BLaER1 (cell line): ENCODE data around the gene RBM10.

Experiments used
- H3K27ac ChIP-seq: shearing (Covaris generic); formaldehyde crosslinking; 2 replicates; pipeline ENCODE4 v1.8.1; 2022
- H3K27me3 ChIP-seq: shearing (Covaris generic); formaldehyde crosslinking; 2 replicates; pipeline ENCODE4 v1.8.1; 2022
- H3K36me3 ChIP-seq: shearing (Covaris generic); formaldehyde crosslinking; 2 replicates; pipeline ENCODE4 v1.8.1; 2022
- H3K4me1 ChIP-seq: shearing (Covaris generic); formaldehyde crosslinking; 2 replicates; pipeline ENCODE4 v1.8.1; 2022
- H3K4me2 ChIP-seq: shearing (Covaris generic); formaldehyde crosslinking; 2 replicates; pipeline ENCODE4 v1.8.1; 2022
- H3K4me3 ChIP-seq: shearing (Covaris generic); formaldehyde crosslinking; 2 replicates; pipeline ENCODE4 v1.8.1; 2022
- H3K9ac ChIP-seq: shearing (Covaris generic); formaldehyde crosslinking; 2 replicates; pipeline ENCODE4 v1.8.1; 2022
- H3K9me3 ChIP-seq: shearing (Covaris generic); formaldehyde crosslinking; 2 replicates; pipeline ENCODE4 v1.8.1; 2022
- H4K20me1 ChIP-seq: shearing (Covaris generic); formaldehyde crosslinking; 2 replicates; pipeline ENCODE4 v1.8.1; 2022
- Cebpa-rat ChIP-seq: shearing (Covaris generic); IDR thresholded peaks from 2 replicates; pipeline ENCODE4 v1.8.1; 2022

RBM10 gene

DNA sequence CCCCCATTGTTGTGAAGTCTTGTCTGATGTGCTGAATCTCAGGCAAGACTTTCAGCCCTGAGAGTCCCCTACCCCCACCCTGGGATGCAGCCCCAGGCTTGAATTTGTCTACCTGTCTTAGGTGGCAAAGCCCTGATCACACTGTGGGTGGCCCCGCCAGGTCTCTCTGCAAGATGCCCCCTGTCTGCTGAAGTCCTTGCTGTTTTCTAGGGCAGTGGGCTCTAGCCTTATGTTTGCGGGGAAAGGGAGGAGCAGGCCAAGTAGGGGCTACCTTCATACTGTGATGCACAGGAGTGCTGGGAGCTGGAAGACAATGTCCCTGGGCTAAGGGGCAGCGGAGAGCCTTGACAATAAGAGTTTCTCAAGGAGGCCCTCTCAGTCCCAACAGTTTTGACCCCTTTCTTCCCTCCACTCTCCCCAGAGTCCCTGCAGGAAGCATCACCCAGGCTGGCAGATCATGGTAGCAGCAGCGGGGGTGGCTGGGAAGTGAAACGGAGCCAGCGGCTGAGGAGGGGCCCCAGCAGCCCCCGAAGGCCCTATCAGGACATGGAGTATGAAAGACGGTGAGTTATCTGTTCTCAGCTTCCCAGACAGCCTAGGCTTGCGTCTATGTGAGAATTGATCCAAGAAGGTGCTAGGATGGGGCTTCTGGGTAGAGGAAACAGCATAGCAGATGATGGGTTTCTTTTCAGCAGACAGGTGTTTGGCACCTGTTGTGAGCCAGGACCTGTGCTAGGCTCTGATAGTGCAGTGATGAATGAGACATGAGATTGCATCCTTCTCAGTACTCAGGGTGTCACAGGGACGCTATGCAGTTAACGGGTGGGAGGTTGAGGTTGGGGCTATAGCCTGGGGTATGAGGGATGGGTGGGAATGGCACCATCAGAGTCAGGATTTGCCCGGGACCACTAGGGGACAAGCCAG is 2.2 kb downstream of the RBM10 start:
- H3K27me3 ChIP-seq = 0 out of 2 replicates have a peak, but pooled peaks cover 4% of the 10 kb centered on the region
- no peak for TF ChIP-seq Cebpa-rat
- H3K9ac ChIP-seq = peak overlapping the region; percentile 87; the same call in 1 of the 2 replicates
- H3K4me1 ChIP-seq = peaks cover 29% of the 10 kb centered on the region
- no peak overlapping the region for H3K27ac ChIP-seq
- H3K4me3 ChIP-seq = peak overlapping the region; percentile 73
- H3K36me3 ChIP-seq = peaks cover 45% of the 10 kb centered on the region
- H4K20me1 ChIP-seq = peaks cover 63% of the 10 kb centered on the region
- H3K4me2 ChIP-seq = peak overlapping the region; percentile 72
- H3K9me3 ChIP-seq = peaks cover 29% of the 10 kb centered on the region

DNA sequence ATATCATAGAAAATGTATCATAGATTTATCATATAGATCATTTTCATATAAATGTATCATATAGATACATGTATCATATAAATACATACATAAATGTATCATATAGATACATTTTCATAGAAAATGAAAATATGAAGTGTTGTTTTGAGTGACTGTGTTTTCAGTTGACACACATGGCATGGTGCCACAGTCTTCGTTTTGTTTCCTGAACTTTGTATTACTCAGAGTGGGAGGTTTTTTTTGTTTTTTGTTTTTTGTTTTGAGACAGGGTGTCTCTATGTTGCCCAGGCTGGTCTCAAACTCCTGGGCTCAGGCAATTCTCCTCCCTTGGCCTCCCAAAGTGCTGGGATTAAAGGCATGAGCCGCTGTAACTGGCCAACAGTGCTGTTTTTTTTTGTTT is 3.9 kb downstream of the RBM10 start:
- Histone ChIP-seq H3K27ac (no peak overlapping the region), H3K4me2 (no peak overlapping the region), H3K9me3 (peaks cover 29% of the 10 kb centered on the region), H3K27me3 (0 out of 2 replicates have a peak, but pooled peaks cover 4% of the 10 kb centered on the region), H3K36me3 (peaks cover 52% of the 10 kb centered on the region), H3K4me3 (no peak overlapping the region), H4K20me1 (peaks cover 70% of the 10 kb centered on the region), H3K9ac (no peak overlapping the region), H3K4me1 (peaks cover 23% of the 10 kb centered on the region)
- no peak for TF ChIP-seq Cebpa-rat

DNA sequence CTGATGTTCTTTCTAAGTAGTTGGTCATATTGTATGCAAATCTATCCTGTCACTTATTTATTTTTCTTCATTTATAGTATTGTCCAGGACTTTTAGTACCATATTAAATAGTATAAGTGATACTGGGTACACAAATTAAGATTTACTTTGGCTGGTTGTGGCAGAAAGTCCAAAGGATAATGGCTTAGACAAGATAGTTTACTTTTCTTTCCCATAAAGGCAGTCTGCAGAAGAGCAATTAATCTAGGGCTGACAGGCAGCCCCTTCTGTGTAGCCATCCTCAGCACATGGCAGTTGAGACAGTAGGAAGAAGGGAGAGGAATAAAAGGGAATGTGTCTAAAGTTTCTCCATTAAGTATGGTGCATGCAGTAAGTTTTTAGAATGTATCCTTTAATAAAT is 6.4 kb downstream of the RBM10 start:
- Histone ChIP-seq H3K27me3 (0 out of 2 replicates have a peak, but pooled peaks cover 4% of the 10 kb centered on the region), H3K9me3 (peaks cover 27% of the 10 kb centered on the region), H3K27ac (no peak overlapping the region), H3K36me3 (peaks cover 74% of the 10 kb centered on the region), H3K4me1 (peaks cover 18% of the 10 kb centered on the region), H3K4me3 (no peak overlapping the region), H3K4me2 (peak overlapping the region; percentile 17; the same call in 1 of the 2 replicates), H3K9ac (no peak overlapping the region), H4K20me1 (peaks cover 82% of the 10 kb centered on the region)
- no peak for TF ChIP-seq Cebpa-rat

DNA sequence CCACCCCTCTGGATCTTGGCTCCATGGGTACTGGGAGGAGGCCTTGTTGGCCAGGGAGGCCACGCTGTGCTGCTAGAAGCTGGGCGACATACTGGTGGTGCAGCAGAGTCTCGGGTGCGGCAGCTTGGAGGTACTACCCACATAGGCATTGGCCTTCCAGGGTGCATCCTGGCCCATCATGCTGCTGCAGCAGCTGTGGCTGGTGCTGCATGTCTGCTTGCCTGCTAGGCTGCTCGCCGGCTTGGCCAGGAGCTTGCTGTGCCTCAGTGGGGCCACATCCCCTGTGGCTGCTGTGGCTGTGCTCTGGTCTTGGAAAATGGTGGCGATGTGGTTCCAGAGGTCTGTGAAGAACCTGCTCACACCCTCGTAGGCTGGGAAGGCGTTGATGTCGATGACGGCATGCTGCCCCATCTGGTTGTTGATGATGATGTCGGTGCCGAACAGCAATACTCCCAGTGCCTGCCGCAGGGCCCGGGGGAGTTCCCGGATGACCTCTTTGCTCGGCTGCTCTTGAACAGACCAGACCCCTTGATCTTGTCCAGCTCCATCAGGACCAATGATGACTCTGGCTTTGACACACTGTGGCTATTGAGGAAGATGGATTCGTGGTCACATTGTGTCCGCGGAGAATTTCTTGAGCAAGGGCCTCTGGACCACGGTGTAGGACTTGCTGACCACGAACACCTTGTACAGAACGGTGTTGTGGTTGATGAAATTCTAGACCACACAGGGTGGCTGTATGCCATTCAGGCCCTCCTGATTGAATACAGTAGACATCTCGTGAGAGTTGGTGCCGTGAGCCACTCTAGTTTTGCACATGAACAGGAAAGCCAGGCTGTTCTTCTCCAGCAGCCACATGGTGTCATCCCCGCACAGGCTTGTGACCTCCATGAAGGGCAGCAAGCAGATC is 11.8 kb downstream of the RBM10 start:
- Histone ChIP-seq H3K4me3 (no peak overlapping the region), H3K27ac (no peak overlapping the region), H4K20me1 (peaks cover 93% of the 10 kb centered on the region), H3K36me3 (peaks cover 81% of the 10 kb centered on the region), H3K4me1 (peaks cover 2% of the 10 kb centered on the region), H3K9ac (no peak overlapping the region), H3K4me2 (no peak overlapping the region), H3K9me3 (peaks cover 31% of the 10 kb centered on the region), H3K27me3 (no peaks in the 10 kb centered on the region)
- no peak for TF ChIP-seq Cebpa-rat

DNA sequence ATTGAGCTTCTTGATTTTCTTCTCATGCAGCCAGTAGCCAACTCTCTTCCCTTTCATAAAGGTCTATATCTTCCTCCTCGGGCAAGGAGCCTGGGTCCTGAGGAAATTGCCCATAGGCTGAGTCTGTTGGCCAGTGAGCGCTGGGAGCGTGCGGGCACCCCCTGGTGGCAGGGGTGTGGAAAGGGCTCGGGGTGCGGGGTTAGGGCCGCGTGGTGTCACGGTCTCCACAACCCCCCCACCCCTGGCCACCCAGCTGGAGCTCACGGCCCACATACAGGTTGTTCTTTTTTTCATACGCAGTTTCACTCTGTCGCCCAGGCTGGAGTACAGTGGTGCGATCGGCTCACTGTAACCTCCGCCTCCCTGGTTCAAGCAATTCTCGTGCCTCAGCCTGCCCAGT is 13.1 kb downstream of the RBM10 start:
- Histone ChIP-seq H3K9me3 (peaks cover 31% of the 10 kb centered on the region), H3K27ac (no peak overlapping the region), H3K9ac (no peak overlapping the region), H3K4me3 (no peak overlapping the region), H3K4me1 (no peaks in the 10 kb centered on the region), H3K27me3 (no peaks in the 10 kb centered on the region), H3K36me3 (peaks cover 82% of the 10 kb centered on the region), H4K20me1 (peaks cover 81% of the 10 kb centered on the region), H3K4me2 (no peak overlapping the region)
- no peak for TF ChIP-seq Cebpa-rat

DNA sequence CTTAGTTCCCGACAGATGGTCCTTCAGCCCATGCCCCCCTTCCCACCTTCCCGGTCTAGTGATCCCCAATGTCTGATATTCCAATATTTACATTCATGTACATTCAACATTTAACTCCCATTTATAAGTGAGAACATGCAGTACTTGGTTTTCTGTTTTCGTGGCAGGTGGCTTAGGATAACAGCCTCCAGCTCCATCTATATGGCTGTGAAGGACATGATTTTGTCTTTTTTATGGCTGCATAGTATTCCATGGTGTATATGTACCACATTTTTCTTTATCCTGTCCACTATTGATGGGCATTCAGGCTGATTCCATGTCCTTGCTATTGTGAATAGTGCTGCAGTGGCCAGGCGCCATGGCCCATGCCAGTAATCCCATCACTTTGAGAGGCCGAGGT is 13.8 kb downstream of the RBM10 start:
- no peak overlapping the region for H3K4me3 ChIP-seq
- H3K9me3 ChIP-seq = peaks cover 31% of the 10 kb centered on the region
- TF ChIP-seq Cebpa-rat = no peak
- no peaks in the 10 kb centered on the region for H3K27me3 ChIP-seq
- H3K36me3 ChIP-seq = peaks cover 79% of the 10 kb centered on the region
- no peak overlapping the region for H3K4me2 ChIP-seq
- H3K9ac ChIP-seq = no peak overlapping the region
- no peaks in the 10 kb centered on the region for H3K4me1 ChIP-seq
- no peak overlapping the region for H3K27ac ChIP-seq
- H4K20me1 ChIP-seq = peaks cover 76% of the 10 kb centered on the region

DNA sequence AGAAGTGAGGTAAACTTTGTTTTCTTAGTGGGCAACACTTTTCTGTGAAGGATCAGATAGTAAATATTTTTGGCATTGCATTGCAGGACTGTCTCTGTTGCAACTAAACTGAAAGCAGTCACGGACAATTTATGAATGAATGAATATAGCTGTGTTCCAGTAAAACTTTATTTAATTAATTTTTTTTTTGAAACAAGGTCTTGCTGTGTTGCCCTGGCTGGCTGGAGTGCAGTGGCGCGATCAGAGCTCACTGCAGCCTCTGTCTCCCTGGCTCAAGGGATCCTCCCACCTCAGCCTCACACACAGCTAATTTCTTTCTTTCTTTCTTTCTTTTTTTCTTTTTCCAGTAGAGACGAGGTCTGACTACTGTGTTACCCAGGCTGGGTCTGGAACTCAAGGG is 15.8 kb downstream of the RBM10 start:
- no peak overlapping the region for H3K4me2 ChIP-seq
- no peak overlapping the region for H3K27ac ChIP-seq
- H3K9ac ChIP-seq = no peak overlapping the region
- peaks cover 71% of the 10 kb centered on the region for H4K20me1 ChIP-seq
- TF ChIP-seq Cebpa-rat = no peak
- peaks cover 71% of the 10 kb centered on the region for H3K36me3 ChIP-seq
- no peaks in the 10 kb centered on the region for H3K4me1 ChIP-seq
- H3K4me3 ChIP-seq = no peak overlapping the region
- H3K27me3 ChIP-seq = no peaks in the 10 kb centered on the region
- peaks cover 37% of the 10 kb centered on the region for H3K9me3 ChIP-seq

DNA sequence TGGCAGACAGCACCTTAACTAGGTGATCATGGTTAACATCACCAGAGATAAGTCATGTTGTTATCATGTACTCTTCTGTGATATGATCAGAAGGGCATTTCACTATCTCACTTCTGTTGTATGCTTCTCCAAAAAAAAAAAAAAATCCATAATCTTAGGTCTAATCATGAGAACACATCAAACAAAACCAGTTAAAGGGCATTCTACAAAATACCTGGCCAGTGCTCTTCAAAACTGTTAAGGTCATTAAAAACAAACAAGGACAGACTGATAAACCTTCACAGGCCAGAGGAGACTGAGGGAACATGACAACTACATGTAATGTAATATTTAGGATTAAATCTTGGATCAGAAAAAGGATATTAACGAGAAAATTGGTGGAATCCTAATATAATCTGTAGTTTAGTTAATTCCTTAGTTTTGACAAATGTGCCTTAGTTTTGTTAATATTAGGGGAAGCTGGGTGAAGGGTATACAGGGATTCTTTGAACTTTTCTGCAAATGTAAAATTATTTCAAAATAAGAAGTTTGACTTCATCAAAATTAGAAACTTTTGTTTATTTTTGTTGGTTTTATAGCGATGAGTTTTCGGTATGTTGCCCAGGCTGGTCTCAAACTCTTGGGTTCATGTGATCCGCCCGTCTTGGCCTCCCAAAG is 18.0 kb downstream of the RBM10 start:
- Histone ChIP-seq H4K20me1 (peaks cover 69% of the 10 kb centered on the region), H3K4me3 (no peak overlapping the region), H3K4me2 (no peak overlapping the region), H3K36me3 (peaks cover 49% of the 10 kb centered on the region), H3K27ac (no peak overlapping the region), H3K9me3 (peaks cover 21% of the 10 kb centered on the region), H3K4me1 (no peaks in the 10 kb centered on the region), H3K27me3 (no peaks in the 10 kb centered on the region), H3K9ac (no peak overlapping the region)
- TF ChIP-seq Cebpa-rat = no peak

DNA sequence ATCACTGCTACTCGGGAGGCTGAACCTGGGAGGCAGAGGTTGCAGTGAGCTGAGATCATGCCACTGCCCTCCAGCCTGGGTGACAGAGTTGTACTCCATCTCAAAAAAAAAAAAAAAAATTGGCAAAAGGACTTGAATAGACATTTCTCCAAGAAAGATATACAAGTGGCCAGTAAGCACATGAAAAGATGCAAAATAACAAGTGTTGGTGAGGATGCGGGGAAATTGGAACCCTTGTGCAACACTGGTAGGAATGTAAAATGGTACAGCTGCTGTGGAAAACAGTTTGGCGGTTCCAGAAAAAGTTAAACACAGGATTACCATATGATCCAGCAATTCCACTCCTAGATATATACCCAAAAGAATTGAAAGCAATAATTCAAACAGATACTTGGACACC is 19.4 kb downstream of the RBM10 start:
- Histone ChIP-seq H3K4me2 (no peak overlapping the region), H3K4me3 (no peak overlapping the region), H3K27me3 (no peaks in the 10 kb centered on the region), H3K4me1 (no peaks in the 10 kb centered on the region), H3K9ac (no peak overlapping the region), H3K9me3 (peaks cover 15% of the 10 kb centered on the region), H3K27ac (no peak overlapping the region), H3K36me3 (peaks cover 49% of the 10 kb centered on the region), H4K20me1 (peaks cover 69% of the 10 kb centered on the region)
- TF ChIP-seq Cebpa-rat = no peak
